IgD-negative memory B cell (primary cell): ENCODE data around the gene KEL. TPM values are rescaled to one million over a fixed set of nuclear protein-coding genes. Genes with fewer than 3 reads are reported as not detected.

Experiments
- H3K27ac Mint-ChIP-seq, 3 donors: one replicate each; pipeline ENCODE4 v1.8.0; 2020 to 2022; ENCODE audit warnings: mild to moderate bottlenecking in 3 of 3, mixed read lengths in 3 of 3, moderate library complexity in 1 of 3
- H3K27me3 Mint-ChIP-seq: one replicate; pipeline ENCODE4 v1.8.0; 2021; ENCODE audit warnings: mixed read lengths
- H3K36me3 Mint-ChIP-seq: one replicate; pipeline ENCODE4 v1.8.0; 2020; ENCODE audit warnings: mild to moderate bottlenecking, mixed read lengths
- H3K4me1 Mint-ChIP-seq, 3 donors: one replicate each; pipeline ENCODE4 v1.8.0; 2020 to 2022; ENCODE audit warnings: mixed read lengths in 3 of 3, mild to moderate bottlenecking in 1 of 3
- H3K4me3 Mint-ChIP-seq, 4 donors: one replicate each; pipeline ENCODE4 v1.8.0; 2020 to 2022; ENCODE audit warnings: mild to moderate bottlenecking in 4 of 4, mixed read lengths in 4 of 4, moderate library complexity in 3 of 4
- H3K9me3 Mint-ChIP-seq, 3 donors: one replicate each; pipeline ENCODE4 v1.8.0; 2020 to 2021; ENCODE audit warnings: mixed read lengths in 3 of 3, mild to moderate bottlenecking in 1 of 3
- polyA plus RNA-seq: library from polyadenylated mRNA; unstranded; fragments of 300-500 nt; fragmentation: Illumina TruSeq; gene quantifications from one replicate; pipeline ENCODE4 v1.2.3, GENCODE V29; 2021

Gene KEL
- polyA plus RNA-seq, 1 donor from 2014 or later, result not detected

DNA sequence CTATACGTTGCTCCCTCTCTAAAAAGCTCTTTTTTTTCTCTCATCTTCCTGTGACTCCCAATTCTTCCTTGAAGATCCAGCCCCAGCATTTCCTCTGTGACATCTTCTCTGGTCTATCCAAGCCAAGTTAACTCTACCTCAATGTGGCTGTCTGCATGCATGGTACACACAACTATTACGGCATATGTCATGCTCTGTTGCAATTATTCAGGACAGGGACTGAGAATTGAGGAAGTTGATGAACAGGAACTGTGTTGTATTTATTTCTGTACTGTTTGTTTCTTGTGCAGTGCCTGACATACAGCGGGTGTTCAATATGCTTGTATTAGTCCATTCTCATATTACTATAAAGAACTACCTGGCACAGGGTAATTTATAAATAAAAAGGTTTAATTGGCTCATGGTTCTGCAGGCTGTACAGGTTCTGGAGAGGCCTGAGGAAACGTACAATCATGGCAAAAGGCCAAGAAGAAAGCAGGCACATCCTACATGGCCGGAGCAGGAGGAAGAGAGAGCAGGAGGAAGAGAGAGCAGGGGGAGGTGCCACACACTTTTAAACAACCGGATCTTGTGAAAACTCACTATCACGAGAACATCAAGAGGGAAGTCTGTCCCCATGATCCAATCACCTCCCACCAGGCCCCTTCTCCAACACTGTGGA lies 34.9 kb downstream of the KEL start:
- peaks cover 6% of the 10 kb centered on the region for H3K36me3 Mint-ChIP-seq
- H3K27ac Mint-ChIP-seq, result peak overlapping the region in 1 of 3 donors; percentile 63
- H3K9me3 Mint-ChIP-seq, result peaks cover 0 to 10% (median 2%) of the 10 kb centered on the region in 3 donors
- H3K4me1 Mint-ChIP-seq, result peaks cover 23 to 33% (median 27%) of the 10 kb centered on the region in 3 donors
- no peaks in the 10 kb centered on the region for H3K27me3 Mint-ChIP-seq
- peak overlapping the region in 3 of 4 donors; percentile 58 to 81 (median 73) for H3K4me3 Mint-ChIP-seq

DNA sequence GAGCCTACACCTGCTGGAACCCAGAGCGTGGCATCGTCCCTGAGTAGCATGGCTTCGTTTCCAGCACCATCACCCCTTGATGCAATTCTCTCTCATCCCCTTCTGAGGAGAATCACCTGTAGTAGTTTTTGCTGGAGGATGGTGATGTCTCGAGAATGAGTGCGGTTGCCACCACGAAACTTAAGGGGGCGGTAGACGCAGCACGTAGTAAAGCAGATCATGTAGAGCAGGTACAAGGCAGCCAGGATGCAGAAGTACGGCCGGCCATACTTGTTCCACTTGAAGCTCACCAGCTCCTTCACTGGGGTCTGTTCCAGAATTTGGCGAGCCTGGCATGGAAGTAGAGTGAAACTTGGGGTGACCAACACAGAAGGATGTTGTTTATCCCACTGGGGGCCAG lies 36.8 kb downstream of the KEL start:
- peaks cover 4% of the 10 kb centered on the region for H3K36me3 Mint-ChIP-seq
- peaks cover 23 to 33% (median 27%) of the 10 kb centered on the region in 3 donors for H3K4me1 Mint-ChIP-seq
- no peak overlapping the region for H3K27ac Mint-ChIP-seq
- H3K27me3 Mint-ChIP-seq, result no peaks in the 10 kb centered on the region
- peaks cover 0 to 10% (median 2%) of the 10 kb centered on the region in 3 donors for H3K9me3 Mint-ChIP-seq
- no peak overlapping the region for H3K4me3 Mint-ChIP-seq

DNA sequence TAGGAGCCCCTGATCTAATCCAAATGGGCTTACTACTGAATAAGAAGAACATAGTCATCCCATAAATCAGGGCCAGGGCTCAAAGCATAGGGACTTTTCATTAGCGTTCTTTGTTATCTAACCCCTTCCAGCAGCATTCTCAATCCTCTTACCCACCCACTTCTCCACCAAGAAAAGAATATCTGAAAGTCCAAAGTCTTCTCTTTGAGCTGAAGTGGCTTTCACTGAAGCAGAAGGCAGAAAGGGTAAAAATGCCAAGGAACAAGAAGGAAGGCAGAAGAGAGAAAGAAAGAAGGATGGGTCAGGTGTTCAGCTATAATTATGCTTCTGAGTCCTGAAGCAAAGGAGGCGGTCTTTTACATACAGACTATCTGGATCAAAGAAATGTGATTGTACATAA lies 38.8 kb downstream of the KEL start:
- Mint-ChIP-seq H3K27me3 (peaks cover 3% of the 10 kb centered on the region), H3K4me3 (no peak overlapping the region), H3K36me3 (no peaks in the 10 kb centered on the region), H3K27ac (no peak overlapping the region), H3K9me3 (peaks cover 0 to 10% (median 2%) of the 10 kb centered on the region in 3 donors), H3K4me1 (peaks cover 23 to 33% (median 24%) of the 10 kb centered on the region in 3 donors)

GRCh38 chr7:142919656-142920055 lies 42.5 kb downstream of the KEL start:
- H3K9me3 Mint-ChIP-seq, result no peaks in the 10 kb centered on the region
- H3K36me3 Mint-ChIP-seq, result no peaks in the 10 kb centered on the region
- no peaks in the 10 kb centered on the region for H3K4me1 Mint-ChIP-seq
- H3K4me3 Mint-ChIP-seq, result no peak overlapping the region
- H3K27ac Mint-ChIP-seq, result no peak overlapping the region
- H3K27me3 Mint-ChIP-seq, result peaks cover 6% of the 10 kb centered on the region

DNA sequence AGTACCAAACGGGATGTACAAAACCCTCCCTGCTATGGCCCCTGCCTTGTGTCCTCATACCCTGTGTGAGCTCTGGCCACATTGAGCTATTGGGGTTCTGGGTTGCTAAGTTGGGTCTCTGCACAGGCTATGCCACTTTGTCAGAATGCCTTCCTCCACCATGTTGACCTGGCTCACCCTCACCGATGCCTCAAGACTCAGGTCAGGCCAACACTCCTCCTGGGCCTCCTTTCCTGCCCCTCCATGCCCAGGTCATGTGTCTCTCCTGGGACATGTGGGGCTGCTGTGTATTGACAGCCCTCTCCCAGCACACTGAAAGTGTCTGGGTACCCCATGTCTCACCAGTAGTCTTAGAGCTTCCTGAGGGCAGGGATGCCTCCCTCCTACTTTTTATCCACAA lies 43.3 kb downstream of the KEL start:
- Mint-ChIP-seq H3K27me3 (peaks cover 10% of the 10 kb centered on the region), H3K27ac (no peak overlapping the region), H3K9me3 (no peaks in the 10 kb centered on the region), H3K4me3 (no peak overlapping the region), H3K4me1 (peaks cover 0 to under 1% (median under 1%) of the 10 kb centered on the region in 3 donors), H3K36me3 (no peaks in the 10 kb centered on the region)

DNA sequence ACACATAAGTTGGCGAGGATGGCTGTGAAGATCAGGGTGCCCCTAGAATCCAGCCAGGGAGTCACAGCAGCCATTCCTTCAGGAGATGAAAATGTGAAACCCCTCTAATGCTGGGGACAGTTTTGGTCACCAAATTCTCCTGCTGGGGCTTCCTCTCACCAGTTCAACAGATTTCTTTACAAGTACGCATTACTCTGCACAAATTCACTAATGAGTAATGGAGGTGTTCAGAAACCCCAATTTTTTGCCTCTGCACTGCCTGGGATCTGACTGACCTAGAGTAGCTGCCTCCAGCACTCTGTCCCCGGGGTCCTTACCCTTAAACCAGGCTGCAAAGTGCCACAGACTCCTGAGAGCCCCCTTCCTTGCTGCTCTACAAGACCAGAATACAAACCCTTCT lies 44.7 kb downstream of the KEL start:
- Mint-ChIP-seq H3K4me1 (peaks cover 0 to 4% (median 2%) of the 10 kb centered on the region in 3 donors), H3K9me3 (no peaks in the 10 kb centered on the region), H3K4me3 (no peak overlapping the region), H3K36me3 (no peaks in the 10 kb centered on the region), H3K27me3 (peaks cover 13% of the 10 kb centered on the region), H3K27ac (no peak overlapping the region)

GRCh38 chr7:142916508-142916907 lies 45.7 kb downstream of the KEL start:
- Mint-ChIP-seq H3K27ac (no peak overlapping the region), H3K27me3 (peaks cover 18% of the 10 kb centered on the region), H3K4me3 (no peak overlapping the region), H3K4me1 (peaks cover 0 to 4% (median 2%) of the 10 kb centered on the region in 3 donors), H3K9me3 (no peaks in the 10 kb centered on the region), H3K36me3 (no peaks in the 10 kb centered on the region)

DNA sequence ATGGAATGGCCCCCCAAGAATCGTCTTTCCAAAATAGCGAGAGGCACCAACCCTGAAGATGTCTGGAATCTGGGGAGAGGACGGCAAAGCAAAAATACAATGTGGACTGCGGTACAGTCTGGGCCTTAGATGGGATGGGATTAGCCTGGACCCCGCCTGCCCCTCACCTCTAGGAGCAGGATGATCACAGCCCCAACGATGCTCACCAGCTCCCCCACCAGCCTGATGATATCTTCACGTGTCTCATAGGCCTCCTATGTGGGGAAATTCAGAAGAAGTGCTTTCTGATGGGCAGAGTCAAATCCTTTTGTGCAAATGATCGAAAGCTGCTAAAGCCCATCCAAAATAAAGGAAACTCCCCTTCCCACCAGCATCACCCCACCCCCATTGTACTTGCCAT lies 46.8 kb downstream of the KEL start:
- no peak overlapping the region for H3K27ac Mint-ChIP-seq
- H3K36me3 Mint-ChIP-seq, result no peaks in the 10 kb centered on the region
- no peaks in the 10 kb centered on the region for H3K9me3 Mint-ChIP-seq
- peaks cover 18% of the 10 kb centered on the region for H3K27me3 Mint-ChIP-seq
- no peak overlapping the region for H3K4me3 Mint-ChIP-seq
- peaks cover 0 to 4% (median 2%) of the 10 kb centered on the region in 3 donors for H3K4me1 Mint-ChIP-seq

- Mint-ChIP-seq H3K36me3 (no peaks in the 10 kb centered on the region), H3K9me3 (no peaks in the 10 kb centered on the region)
These were observed 48.0 kb downstream of the KEL start for GRCh38 chr7:142914121-142914520.

GRCh38 chr7:142913566-142913965 lies 48.6 kb downstream of the KEL start:
- peaks cover 0 to 4% (median 2%) of the 10 kb centered on the region in 3 donors for H3K4me1 Mint-ChIP-seq
- no peaks in the 10 kb centered on the region for H3K9me3 Mint-ChIP-seq
- H3K36me3 Mint-ChIP-seq, result no peaks in the 10 kb centered on the region
- H3K27ac Mint-ChIP-seq, result no peak overlapping the region
- H3K4me3 Mint-ChIP-seq, result no peak overlapping the region
- H3K27me3 Mint-ChIP-seq, result peaks cover 18% of the 10 kb centered on the region

More at GRCh38 chr7:142914121-142914520, 48.0 kb downstream of the KEL start:
- H3K27ac Mint-ChIP-seq, result no peak overlapping the region
- H3K4me1 Mint-ChIP-seq, result peaks cover 0 to 4% (median 2%) of the 10 kb centered on the region in 3 donors
- H3K27me3 Mint-ChIP-seq, result peaks cover 19% of the 10 kb centered on the region
- H3K4me3 Mint-ChIP-seq, result no peak overlapping the region

DNA sequence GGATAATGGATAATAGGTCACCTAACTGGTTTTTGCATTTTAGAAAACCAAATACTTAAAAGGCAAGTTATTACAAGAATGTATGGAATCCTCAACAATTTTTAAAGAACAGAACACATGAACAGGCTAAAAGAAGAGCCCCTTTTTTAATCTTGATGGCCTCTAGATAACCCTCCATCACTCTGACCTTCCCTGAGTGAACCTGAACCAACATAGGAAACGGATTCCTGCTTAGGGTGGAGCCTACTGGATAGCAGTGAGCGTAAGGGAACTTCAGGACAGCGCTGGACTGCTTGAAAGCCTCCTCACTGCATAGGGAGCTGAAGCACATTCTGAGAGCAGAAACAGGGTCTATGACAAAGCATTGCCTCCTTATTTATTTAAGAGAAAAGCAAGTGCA lies 49.1 kb downstream of the KEL start:
- H3K27ac Mint-ChIP-seq, result no peak overlapping the region
- no peaks in the 10 kb centered on the region for H3K36me3 Mint-ChIP-seq
- H3K27me3 Mint-ChIP-seq, result peaks cover 14% of the 10 kb centered on the region
- peaks cover 0 to 4% (median 2%) of the 10 kb centered on the region in 3 donors for H3K4me1 Mint-ChIP-seq
- no peaks in the 10 kb centered on the region for H3K9me3 Mint-ChIP-seq
- no peak overlapping the region for H3K4me3 Mint-ChIP-seq

DNA sequence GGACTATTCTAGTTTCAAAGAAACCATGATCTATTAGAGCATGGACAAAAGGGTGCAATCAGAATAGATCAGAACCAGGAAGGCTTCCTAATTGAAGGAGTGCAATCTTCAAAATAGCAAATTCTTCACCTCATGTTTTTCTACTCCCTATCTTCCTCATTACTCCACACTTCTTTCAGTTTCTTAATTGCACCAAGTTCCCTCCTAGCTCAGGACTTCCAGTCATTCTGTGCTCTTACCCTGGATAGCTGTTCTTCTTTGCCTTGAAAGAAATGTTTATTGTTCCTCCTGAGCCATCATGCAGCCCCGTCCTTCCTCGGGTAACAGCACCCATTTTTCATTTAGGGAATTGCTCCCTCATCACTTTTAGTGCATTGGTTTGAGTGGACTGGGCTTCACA lies 51.7 kb downstream of the KEL start:
- peaks cover 15% of the 10 kb centered on the region for H3K27me3 Mint-ChIP-seq
- peaks cover 0 to 4% (median 2%) of the 10 kb centered on the region in 3 donors for H3K4me1 Mint-ChIP-seq
- peak overlapping the region in 1 of 4 donors; percentile 18 for H3K4me3 Mint-ChIP-seq
- H3K9me3 Mint-ChIP-seq, result no peaks in the 10 kb centered on the region
- H3K36me3 Mint-ChIP-seq, result no peaks in the 10 kb centered on the region
- H3K27ac Mint-ChIP-seq, result no peak overlapping the region

DNA sequence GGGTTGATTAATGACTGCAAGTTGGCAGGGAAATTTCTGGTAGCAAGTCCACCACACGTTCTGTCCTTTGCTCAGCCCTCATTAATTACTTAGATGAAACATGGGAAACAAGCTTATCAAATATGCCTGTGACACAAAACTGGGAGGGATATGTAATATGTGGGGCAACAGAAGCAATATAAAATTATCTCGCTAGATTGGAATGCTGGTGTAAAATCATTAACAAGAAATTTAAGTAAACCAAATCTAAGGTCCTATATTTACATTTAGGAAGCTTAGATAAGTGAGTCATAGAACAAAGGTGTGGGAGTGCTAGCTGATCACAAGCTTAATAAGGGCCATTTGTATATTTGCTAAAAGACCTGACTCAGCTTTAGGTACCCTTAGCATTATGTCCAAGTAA lies 52.1 kb downstream of the KEL start:
- Mint-ChIP-seq H3K9me3 (no peaks in the 10 kb centered on the region), H3K4me1 (peaks cover 0 to 4% (median 2%) of the 10 kb centered on the region in 3 donors), H3K27me3 (peaks cover 15% of the 10 kb centered on the region), H3K27ac (no peak overlapping the region), H3K36me3 (no peaks in the 10 kb centered on the region), H3K4me3 (no peak overlapping the region)

GRCh38 chr7:142908921-142909890 lies 53.0 kb downstream of the KEL start:
- Mint-ChIP-seq H3K4me3 (peak overlapping the region in 1 of 4 donors; percentile 10), H3K4me1 (peaks cover 0 to 4% (median 2%) of the 10 kb centered on the region in 3 donors), H3K9me3 (peaks cover 0 to 4% (median 4%) of the 10 kb centered on the region in 3 donors), H3K27me3 (peaks cover 15% of the 10 kb centered on the region), H3K36me3 (no peaks in the 10 kb centered on the region), H3K27ac (no peak overlapping the region)

- H3K4me1 Mint-ChIP-seq, result no peaks in the 10 kb centered on the region
- no peak overlapping the region for H3K4me3 Mint-ChIP-seq
- peaks cover 0 to 4% (median 4%) of the 10 kb centered on the region in 3 donors for H3K9me3 Mint-ChIP-seq
- H3K27ac Mint-ChIP-seq, result no peak overlapping the region
- no peaks in the 10 kb centered on the region for H3K36me3 Mint-ChIP-seq
- H3K27me3 Mint-ChIP-seq, result peaks cover 11% of the 10 kb centered on the region
These were observed 53.9 kb downstream of the KEL start for GRCh38 chr7:142908290-142908689.
